Upper lobe of right lung (tissue), 1 donor: ENCODE results near the gene TBCK. TPM values are rescaled to one million over a fixed set of nuclear protein-coding genes. Genes with fewer than 3 reads are reported as not detected.

Source experiments
- ATAC-seq: fragments of 200-7000 bp; cut with Tn5 transposase; one replicate; pipeline ENCODE4 v1.9.1; 2020; ENCODE audit warnings: mild to moderate bottlenecking, moderate library complexity
- DNase-seq: peaks from one replicate; pipeline ENCODE4 v3.0.0-alpha.2; 2020
- H3K27ac ChIP-seq: fragments of 200-600 bp; one replicate; pipeline ENCODE4 v1.8.0; 2022
- H3K27me3 ChIP-seq: fragments of 200-600 bp; one replicate; pipeline ENCODE4 v1.8.0; 2022; ENCODE audit warnings: mild to moderate bottlenecking
- H3K36me3 ChIP-seq: fragments of 200-600 bp; one replicate; pipeline ENCODE4 v1.8.0; 2022
- H3K4me1 ChIP-seq: fragments of 200-600 bp; one replicate; pipeline ENCODE4 v1.8.0; 2022
- H3K4me3 ChIP-seq: fragments of 200-600 bp; one replicate; pipeline ENCODE4 v1.8.0; 2022; ENCODE audit warnings: mild to moderate bottlenecking
- H3K9me3 ChIP-seq: fragments of 200-600 bp; one replicate; pipeline ENCODE4 v1.8.0; 2022
- CTCF ChIP-seq: fragments of 200-600 bp; IDR thresholded peaks from one replicate; pipeline ENCODE4 v1.8.0; 2022; ENCODE audit warnings: antibody characterized with exemption
- intact Hi-C: fragments of 100-400 bp; cut with DNase I; formaldehyde crosslinking; loops from one replicate; pipeline ENCODE4 v1.11.0; 2022
- total RNA-seq: library from RNA; stranded (reverse); fragmentation: NEBNext Ultra II Directional; extraction: Animal tissue kit (Norgen Biotek cat#: 25700); gene quantifications from one replicate; pipeline ENCODE4 v1.2.1, GENCODE V29; 2021
- donor health status: DM: no; HTN: yes; CAD: no; lungs with severe emphysema.

TBCK gene
- total RNA-seq, 1 donor from 2014 or later: 51.7 TPM

GRCh38 chr4:106258145-106259045 lies 57.6 kb downstream of the TBCK start:
- no peak for ATAC-seq

GRCh38 chr4:106256190-106256589 lies 59.8 kb downstream of the TBCK start:
- H3K4me1 ChIP-seq: no peaks in the 10 kb centered on the region
- H3K9me3 ChIP-seq: no peaks in the 10 kb centered on the region
- peaks cover 20% of the 10 kb centered on the region for H3K36me3 ChIP-seq
- H3K27ac ChIP-seq: no peak overlapping the region
- intact Hi-C loops: no loop called here
- H3K27me3 ChIP-seq: no peaks in the 10 kb centered on the region
- ATAC-seq: peak; percentile 37
- no peak for TF ChIP-seq CTCF
- no peak overlapping the region for H3K4me3 ChIP-seq
- DNase-seq: no peak

More at GRCh38 chr4:106258145-106259045, 57.6 kb downstream of the TBCK start:
- Histone ChIP-seq H3K4me3 (no peak overlapping the region), H3K36me3 (peaks cover 14% of the 10 kb centered on the region), H3K27me3 (no peaks in the 10 kb centered on the region), H3K4me1 (no peaks in the 10 kb centered on the region), H3K9me3 (no peaks in the 10 kb centered on the region), H3K27ac (no peak overlapping the region)
- DNase-seq: no peak
- no peak for TF ChIP-seq CTCF
- intact Hi-C loops: no loop called here

GRCh38 chr4:106255195-106255594 lies 60.8 kb downstream of the TBCK start:
- ATAC-seq (no peak), DNase-seq (no peak)
- Histone ChIP-seq H3K27ac (no peak overlapping the region), H3K9me3 (no peaks in the 10 kb centered on the region), H3K4me1 (no peaks in the 10 kb centered on the region), H3K36me3 (peaks cover 29% of the 10 kb centered on the region), H3K4me3 (no peak overlapping the region), H3K27me3 (no peaks in the 10 kb centered on the region)
- intact Hi-C loops: no loop called here
- no peak for TF ChIP-seq CTCF

- Histone ChIP-seq H3K36me3 (peaks cover 42% of the 10 kb centered on the region), H3K27me3 (no peaks in the 10 kb centered on the region), H3K27ac (no peak overlapping the region), H3K4me3 (no peak overlapping the region), H3K4me1 (no peaks in the 10 kb centered on the region), H3K9me3 (no peaks in the 10 kb centered on the region)
- TF ChIP-seq CTCF: no peak
- ATAC-seq (no peak), DNase-seq (no peak)
- intact Hi-C loops: no loop called here
Observed at GRCh38 chr4:106253364-106254129, 62.5 kb downstream of the TBCK start.

- Histone ChIP-seq H3K4me1 (no peaks in the 10 kb centered on the region), H3K36me3 (peaks cover 39% of the 10 kb centered on the region), H3K27me3 (no peaks in the 10 kb centered on the region), H3K9me3 (no peaks in the 10 kb centered on the region), H3K27ac (no peak overlapping the region), H3K4me3 (no peak overlapping the region)
- no peak for DNase-seq
- intact Hi-C loops: no loop called here
- ATAC-seq: no peak
- no peak for TF ChIP-seq CTCF
Observed at GRCh38 chr4:106247600-106247999, 68.4 kb downstream of the TBCK start.
